ENCODE data around the gene CERS2.

DNA sequence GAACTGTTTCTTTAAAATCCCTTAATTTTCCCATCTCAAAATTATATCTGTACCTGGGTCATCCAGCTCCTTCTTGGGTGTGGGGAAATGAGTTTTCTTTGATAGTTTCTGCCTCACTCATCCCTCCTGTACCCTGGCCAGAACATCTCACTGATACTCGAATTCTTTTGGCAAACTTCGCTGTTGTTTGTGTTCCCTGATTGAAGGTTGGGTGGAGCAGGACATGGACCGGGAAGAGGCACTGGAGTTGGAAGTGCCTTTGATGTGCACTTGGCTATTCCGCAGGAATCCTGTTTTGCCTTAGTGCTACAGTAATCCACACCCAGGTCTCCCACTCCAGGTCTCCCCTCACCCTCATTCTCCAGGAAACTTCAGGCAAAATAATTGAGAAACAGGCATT lies 20.8 kb upstream of the CERS2 start:
- TF ChIP-seq EGR1 (IDR thresholded peaks at IDR 0.05) (no peak), TEAD4 (IDR thresholded peaks at IDR 0.05) (no peak), CEBPB (IDR thresholded peaks at IDR 0.05) (no peak), FOXM1 (IDR thresholded peaks at IDR 0.05; ENCODE audit: borderline replicate concordance, low read depth) (no peak), YY1 (IDR thresholded peaks at IDR 0.05; ENCODE audit: low read depth) (no peak), TCF12 (IDR thresholded peaks at IDR 0.05; ENCODE audit: low read depth) (no peak), TAF1 (IDR thresholded peaks at IDR 0.05; ENCODE audit: low read depth) (no peak), RAD21 (IDR thresholded peaks at IDR 0.05; ENCODE audit: low read depth) (no peak), NFIC (IDR thresholded peaks at IDR 0.05) (no peak), CREB1 (IDR thresholded peaks at IDR 0.05; ENCODE audit: low read depth) (no peak), EP300 (IDR thresholded peaks at IDR 0.05; ENCODE audit: borderline replicate concordance) (no peak)
- TF ChIP-seq, protein P1, sequence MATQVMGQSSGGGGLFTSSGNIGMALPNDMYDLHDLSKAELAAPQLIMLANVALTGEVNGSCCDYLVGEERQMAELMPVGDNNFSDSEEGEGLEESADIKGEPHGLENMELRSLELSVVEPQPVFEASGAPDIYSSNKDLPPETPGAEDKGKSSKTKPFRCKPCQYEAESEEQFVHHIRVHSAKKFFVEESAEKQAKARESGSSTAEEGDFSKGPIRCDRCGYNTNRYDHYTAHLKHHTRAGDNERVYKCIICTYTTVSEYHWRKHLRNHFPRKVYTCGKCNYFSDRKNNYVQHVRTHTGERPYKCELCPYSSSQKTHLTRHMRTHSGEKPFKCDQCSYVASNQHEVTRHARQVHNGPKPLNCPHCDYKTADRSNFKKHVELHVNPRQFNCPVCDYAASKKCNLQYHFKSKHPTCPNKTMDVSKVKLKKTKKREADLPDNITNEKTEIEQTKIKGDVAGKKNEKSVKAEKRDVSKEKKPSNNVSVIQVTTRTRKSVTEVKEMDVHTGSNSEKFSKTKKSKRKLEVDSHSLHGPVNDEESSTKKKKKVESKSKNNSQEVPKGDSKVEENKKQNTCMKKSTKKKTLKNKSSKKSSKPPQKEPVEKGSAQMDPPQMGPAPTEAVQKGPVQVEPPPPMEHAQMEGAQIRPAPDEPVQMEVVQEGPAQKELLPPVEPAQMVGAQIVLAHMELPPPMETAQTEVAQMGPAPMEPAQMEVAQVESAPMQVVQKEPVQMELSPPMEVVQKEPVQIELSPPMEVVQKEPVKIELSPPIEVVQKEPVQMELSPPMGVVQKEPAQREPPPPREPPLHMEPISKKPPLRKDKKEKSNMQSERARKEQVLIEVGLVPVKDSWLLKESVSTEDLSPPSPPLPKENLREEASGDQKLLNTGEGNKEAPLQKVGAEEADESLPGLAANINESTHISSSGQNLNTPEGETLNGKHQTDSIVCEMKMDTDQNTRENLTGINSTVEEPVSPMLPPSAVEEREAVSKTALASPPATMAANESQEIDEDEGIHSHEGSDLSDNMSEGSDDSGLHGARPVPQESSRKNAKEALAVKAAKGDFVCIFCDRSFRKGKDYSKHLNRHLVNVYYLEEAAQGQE (IDR thresholded peaks at IDR 0.05; ENCODE audit: low read depth), result no peak
- TF ChIP-seq, protein P2, sequence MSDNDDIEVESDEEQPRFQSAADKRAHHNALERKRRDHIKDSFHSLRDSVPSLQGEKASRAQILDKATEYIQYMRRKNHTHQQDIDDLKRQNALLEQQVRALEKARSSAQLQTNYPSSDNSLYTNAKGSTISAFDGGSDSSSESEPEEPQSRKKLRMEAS (IDR thresholded peaks at IDR 0.05), result no peak
- TF ChIP-seq, protein P3, sequence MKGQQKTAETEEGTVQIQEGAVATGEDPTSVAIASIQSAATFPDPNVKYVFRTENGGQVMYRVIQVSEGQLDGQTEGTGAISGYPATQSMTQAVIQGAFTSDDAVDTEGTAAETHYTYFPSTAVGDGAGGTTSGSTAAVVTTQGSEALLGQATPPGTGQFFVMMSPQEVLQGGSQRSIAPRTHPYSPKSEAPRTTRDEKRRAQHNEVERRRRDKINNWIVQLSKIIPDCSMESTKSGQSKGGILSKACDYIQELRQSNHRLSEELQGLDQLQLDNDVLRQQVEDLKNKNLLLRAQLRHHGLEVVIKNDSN (IDR thresholded peaks at IDR 0.05), result no peak
